SK-N-SH (cell line): Measurements from ENCODE around the gene TXNDC11. TPM values are rescaled to one million over a fixed set of nuclear protein-coding genes. Genes with fewer than 3 reads are reported as not detected.

Source experiments
- CTCF ChIA-PET: fragments of 300-600, 350-600 bp; formaldehyde crosslinking; extraction: SDS; loops from one replicate; lab custom pipeline; 2021; lab: Yijun Ruan, JAX
- POLR2A ChIA-PET: fragments of 350-600 bp; sonication (Branson Sonifier 250); formaldehyde crosslinking; extraction: SDS; loops from one replicate; lab custom pipeline; 2020; ENCODE audit warnings: antibody characterized with exemption, inconsistent platforms; lab: Yijun Ruan, JAX
- DNase-seq: peaks from one replicate; pipeline ENCODE4 v3.0.0; 2012
- H2AFZ ChIP-seq: fragments of 200-600 bp; sonication (generic); 2 replicates; pipeline ENCODE4 v1.8.1; 2016; ENCODE audit warnings: antibody characterized with exemption, mild to moderate bottlenecking, low read depth
- H3F3A ChIP-seq: fragments of 200-600 bp; sonication (generic); replicated peaks from 2 replicates; pipeline ENCODE3; 2016; ENCODE audit warnings: antibody characterized with exemption, mild to moderate bottlenecking; ENCODE audit not compliant: insufficient read depth
- H3K27ac ChIP-seq, 2 experiments: fragments of 200-500 bp in 1 of 2; fragments of 200-600 bp in 1 of 2; sonication (Bioruptor generic) in 1 of 2; sonication (generic), shearing (Covaris generic) in 1 of 2; 2 replicates each; pipeline versions ENCODE4 v1.5.1 to v1.6.1; 2014 to 2016; ENCODE audit warnings: low read depth in 2 of 2, inconsistent platforms in 1 of 2, low read length in 1 of 2, mild to moderate bottlenecking in 1 of 2, mixed read lengths in 1 of 2
- H3K27me3 ChIP-seq: fragments of 200-600 bp; sonication (generic), shearing (Covaris generic); 2 replicates; pipeline ENCODE4 v1.6.1; 2016; ENCODE audit warnings: mixed run types; ENCODE audit not compliant: insufficient read depth
- H3K36me3 ChIP-seq, 2 experiments: fragments of 200-500 bp in 1 of 2; fragments of 200-600 bp in 1 of 2; sonication (Bioruptor generic) in 1 of 2; sonication (generic) in 1 of 2; replicated peaks in 1 of 2; 2 replicates each; pipeline versions ENCODE3 to v1.5.1; 2014 to 2016; ENCODE audit warnings: low read length in 1 of 2, mild to moderate bottlenecking in 1 of 2; ENCODE audit not compliant: insufficient read depth in 2 of 2, control insufficient read depth in 1 of 2
- H3K4me1 ChIP-seq, 2 experiments: fragments of 200-500 bp in 1 of 2; fragments of 200-600 bp in 1 of 2; sonication (Bioruptor generic) in 1 of 2; sonication (generic), shearing (Covaris generic) in 1 of 2; 2 replicates each; pipeline versions ENCODE4 v1.5.1 to v1.6.1; 2014 to 2016; ENCODE audit warnings: low read depth in 1 of 2, low read length in 1 of 2, mixed run types in 1 of 2; ENCODE audit not compliant: insufficient read depth in 2 of 2, control insufficient read depth in 1 of 2
- H3K4me2 ChIP-seq: fragments of 200-600 bp; sonication (generic), shearing (Covaris generic); 2 replicates; pipeline ENCODE4 v1.6.1; 2017; ENCODE audit warnings: mixed run types
- H3K4me3 ChIP-seq, 2 experiments: fragments of 200-500 bp in 1 of 2; fragments of 200-600 bp in 1 of 2; sonication (Bioruptor generic) in 1 of 2; sonication (generic), shearing (Covaris generic) in 1 of 2; 2 replicates each; pipeline versions ENCODE4 v1.5.1 to v1.8.1; 2014 to 2016; ENCODE audit warnings: low read depth in 2 of 2, inconsistent platforms in 1 of 2, low read length in 1 of 2, mild to moderate bottlenecking in 1 of 2, mixed read lengths in 1 of 2, moderate library complexity in 1 of 2
- H3K79me2 ChIP-seq: fragments of 200-600 bp; sonication (generic); 2 replicates; pipeline ENCODE4 v1.8.1; 2017; ENCODE audit warnings: mild to moderate bottlenecking; ENCODE audit not compliant: insufficient read depth
- H3K9ac ChIP-seq: fragments of 200-600 bp; sonication (generic); 2 replicates; pipeline ENCODE4 v1.6.1; 2017; ENCODE audit warnings: mixed run types
- H3K9me2 ChIP-seq: fragments of 200-600 bp; sonication (generic); 2 replicates; pipeline ENCODE4 v1.6.1; 2017; ENCODE audit warnings: mixed run types
- H3K9me3 ChIP-seq: fragments of 200-600 bp; sonication (generic); 2 replicates; pipeline ENCODE4 v1.6.1; 2017; ENCODE audit warnings: mixed run types, mild to moderate bottlenecking, moderate library complexity
- H4K20me1 ChIP-seq: fragments of 200-600 bp; sonication (generic); 2 replicates; pipeline ENCODE4 v1.6.1; 2017; ENCODE audit warnings: mild to moderate bottlenecking, mixed run types; ENCODE audit not compliant: insufficient read depth
- FOSL2 ChIP-seq: IDR thresholded peaks from 2 replicates; pipeline ENCODE4 v1.4.0; 2012; ENCODE audit warnings: low read depth, mild to moderate bottlenecking, moderate library complexity, borderline replicate concordance
- FOXJ3 ChIP-seq: sonication (generic); formaldehyde crosslinking; IDR thresholded peaks from 2 replicates; pipeline ENCODE4 v1.5.1; 2020; ENCODE audit warnings: mild to moderate bottlenecking, missing genetic modification reagents
- FOXM1 ChIP-seq: IDR thresholded peaks from 2 replicates; pipeline ENCODE4 v1.4.0; 2012; ENCODE audit warnings: low read depth, mild to moderate bottlenecking
- GABPA ChIP-seq: IDR thresholded peaks from 2 replicates; pipeline ENCODE4 v1.4.0; 2012; ENCODE audit warnings: low read depth, mild to moderate bottlenecking
- JUND ChIP-seq: IDR thresholded peaks from 2 replicates; pipeline ENCODE4 v1.4.0; 2012
- MEF2A ChIP-seq: IDR thresholded peaks from 2 replicates; pipeline ENCODE4 v1.4.0; 2012; ENCODE audit warnings: low read depth, borderline replicate concordance
- MXI1 ChIP-seq: IDR thresholded peaks from 2 replicates; pipeline ENCODE4 v1.6.1; 2012; ENCODE audit warnings: mild to moderate bottlenecking, low read depth, low read length, improper control_type of control experiment
- NFIC ChIP-seq: IDR thresholded peaks from 2 replicates; pipeline ENCODE4 v1.4.0; 2012; ENCODE audit warnings: borderline replicate concordance
- NRF1 ChIP-seq: IDR thresholded peaks from 2 replicates; pipeline ENCODE4 v1.6.1; 2012; ENCODE audit warnings: low read depth, mild to moderate bottlenecking, low read length
- RCOR1 ChIP-seq: fragments of 150-350 bp; IDR thresholded peaks from 2 replicates; pipeline ENCODE4 v1.6.1; 2017; ENCODE audit warnings: antibody characterized with exemption, low read length
- RXRA ChIP-seq: IDR thresholded peaks from 2 replicates; pipeline ENCODE4 v1.4.0; 2012; ENCODE audit warnings: low read depth, mild to moderate bottlenecking, borderline replicate concordance
- SMC3 ChIP-seq: IDR thresholded peaks from 2 replicates; pipeline ENCODE4 v1.6.1; 2012; ENCODE audit warnings: low read depth, low read length, improper control_type of control experiment
- TEAD4 ChIP-seq: IDR thresholded peaks from 2 replicates; pipeline ENCODE4 v1.4.0; 2012; ENCODE audit warnings: mild to moderate bottlenecking, borderline replicate concordance; ENCODE audit not compliant: insufficient read depth
- WGBS: methylation state at CpG from one replicate; pipeline ENCODE4 v1.1.6; 2017; ENCODE audit warnings: low lambda C conversion rate; 5-methylcytosine and 5-hydroxymethylcytosine counted together
- polyA plus RNA-seq, 3 experiments: library from polyadenylated mRNA; depleted of rRNA; stranded (reverse); fragments of >200 nt; gene quantifications; 2 replicates each; pipeline ENCODE4 v1.2.3, GENCODE V29; 2012
- TF ChIP-seq, protein P1 (sequence below): IDR thresholded peaks from 2 replicates; pipeline ENCODE4 v1.6.1; 2012; ENCODE audit warnings: mild to moderate bottlenecking, low read depth, low read length, moderate library complexity
- TF ChIP-seq, protein P2 (sequence below): IDR thresholded peaks from 2 replicates; pipeline ENCODE4 v1.4.0; 2012; ENCODE audit warnings: low read depth, borderline replicate concordance
- TF ChIP-seq, protein P3 (sequence below): fragments of 200-600 bp; sonication (generic); IDR thresholded peaks from 2 replicates; pipeline ENCODE4 v1.6.1; 2017; ENCODE audit warnings: antibody characterized with exemption, mild to moderate bottlenecking, moderate library complexity
- TF ChIP-seq, protein P4 (sequence below): fragments of 150-350 bp; IDR thresholded peaks from 2 replicates; pipeline ENCODE4 v1.6.1; 2016; ENCODE audit warnings: mild to moderate bottlenecking, low read depth, low read length

TXNDC11 gene
- polyA plus RNA-seq, 1 of the 3 experiments (the other 2 are of a cell fraction): 37.0 TPM

DNA sequence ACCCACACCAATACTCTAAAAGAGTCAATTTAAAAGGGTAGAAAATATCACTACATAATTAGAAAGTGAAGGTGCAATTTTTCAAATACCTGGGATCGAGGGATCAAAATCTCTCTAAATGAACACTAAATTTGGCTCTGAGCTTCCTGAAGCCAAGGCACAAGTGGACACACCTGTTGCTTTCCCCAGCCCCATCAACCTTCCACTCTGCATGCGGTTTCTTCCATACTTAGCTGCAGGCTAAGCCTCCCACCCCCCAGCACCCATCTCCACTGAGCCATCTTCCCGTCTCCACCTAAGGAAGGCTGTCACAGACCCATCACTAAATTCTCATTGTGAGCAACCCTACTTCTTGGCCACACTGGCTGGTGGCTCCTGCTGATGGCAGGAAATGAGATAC is 30.5 kb downstream of the TXNDC11 start:
- H3K27me3 ChIP-seq: no peaks in the 10 kb centered on the region
- H3K79me2 ChIP-seq: peaks cover 40% of the 10 kb centered on the region
- H3K4me2 ChIP-seq: no peak overlapping the region
- no peaks in the 10 kb centered on the region for H3K9me2 ChIP-seq
- H3K9ac ChIP-seq: no peak overlapping the region
- peaks cover 7% of the 10 kb centered on the region; the same call in 1 of the 2 replicates for H4K20me1 ChIP-seq
- no peak for DNase-seq
- H3K4me1 ChIP-seq: peaks cover 0 to 6% of the 10 kb centered on the region in 2 experiments; a peak in 1 of 4 replicates
- H3K36me3 ChIP-seq: peaks cover 22 to 61% of the 10 kb centered on the region in 2 experiments
- H3K9me3 ChIP-seq: no peaks in the 10 kb centered on the region
- peaks cover 20% of the 10 kb centered on the region for H3F3A ChIP-seq
- no peak overlapping the region for H3K4me3 ChIP-seq
- CTCF ChIA-PET: interaction anchor here (0.8 to 7.5 kb wide), 3 partner anchors 305 to 321 kb away, joined by 4 to 103 read pairs (median 8); no protein-coding TSS in a partner anchor
- H3K27ac ChIP-seq: no peak overlapping the region
- POLR2A ChIA-PET: interaction anchor here (1.2 kb wide), 1 partner anchor 45 kb away, joined by 8 read pairs; no protein-coding TSS in a partner anchor
- 95% methylated on average over 3 of the region's 3 CpGs for WGBS
- no peak overlapping the region for H2AFZ ChIP-seq
- TF ChIP-seq, protein P1, sequence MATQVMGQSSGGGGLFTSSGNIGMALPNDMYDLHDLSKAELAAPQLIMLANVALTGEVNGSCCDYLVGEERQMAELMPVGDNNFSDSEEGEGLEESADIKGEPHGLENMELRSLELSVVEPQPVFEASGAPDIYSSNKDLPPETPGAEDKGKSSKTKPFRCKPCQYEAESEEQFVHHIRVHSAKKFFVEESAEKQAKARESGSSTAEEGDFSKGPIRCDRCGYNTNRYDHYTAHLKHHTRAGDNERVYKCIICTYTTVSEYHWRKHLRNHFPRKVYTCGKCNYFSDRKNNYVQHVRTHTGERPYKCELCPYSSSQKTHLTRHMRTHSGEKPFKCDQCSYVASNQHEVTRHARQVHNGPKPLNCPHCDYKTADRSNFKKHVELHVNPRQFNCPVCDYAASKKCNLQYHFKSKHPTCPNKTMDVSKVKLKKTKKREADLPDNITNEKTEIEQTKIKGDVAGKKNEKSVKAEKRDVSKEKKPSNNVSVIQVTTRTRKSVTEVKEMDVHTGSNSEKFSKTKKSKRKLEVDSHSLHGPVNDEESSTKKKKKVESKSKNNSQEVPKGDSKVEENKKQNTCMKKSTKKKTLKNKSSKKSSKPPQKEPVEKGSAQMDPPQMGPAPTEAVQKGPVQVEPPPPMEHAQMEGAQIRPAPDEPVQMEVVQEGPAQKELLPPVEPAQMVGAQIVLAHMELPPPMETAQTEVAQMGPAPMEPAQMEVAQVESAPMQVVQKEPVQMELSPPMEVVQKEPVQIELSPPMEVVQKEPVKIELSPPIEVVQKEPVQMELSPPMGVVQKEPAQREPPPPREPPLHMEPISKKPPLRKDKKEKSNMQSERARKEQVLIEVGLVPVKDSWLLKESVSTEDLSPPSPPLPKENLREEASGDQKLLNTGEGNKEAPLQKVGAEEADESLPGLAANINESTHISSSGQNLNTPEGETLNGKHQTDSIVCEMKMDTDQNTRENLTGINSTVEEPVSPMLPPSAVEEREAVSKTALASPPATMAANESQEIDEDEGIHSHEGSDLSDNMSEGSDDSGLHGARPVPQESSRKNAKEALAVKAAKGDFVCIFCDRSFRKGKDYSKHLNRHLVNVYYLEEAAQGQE: no peak
- no peak for TF ChIP-seq TEAD4
- no peak for TF ChIP-seq NRF1
- no peak for TF ChIP-seq RXRA
- TF ChIP-seq FOXJ3 (CRISPR knock-in tag): no peak
- TF ChIP-seq JUND: no peak
- TF ChIP-seq FOXM1: no peak
- no peak for TF ChIP-seq FOSL2
- no peak for TF ChIP-seq MXI1
- TF ChIP-seq GABPA: no peak
- TF ChIP-seq RCOR1: no peak
- TF ChIP-seq, protein P2, sequence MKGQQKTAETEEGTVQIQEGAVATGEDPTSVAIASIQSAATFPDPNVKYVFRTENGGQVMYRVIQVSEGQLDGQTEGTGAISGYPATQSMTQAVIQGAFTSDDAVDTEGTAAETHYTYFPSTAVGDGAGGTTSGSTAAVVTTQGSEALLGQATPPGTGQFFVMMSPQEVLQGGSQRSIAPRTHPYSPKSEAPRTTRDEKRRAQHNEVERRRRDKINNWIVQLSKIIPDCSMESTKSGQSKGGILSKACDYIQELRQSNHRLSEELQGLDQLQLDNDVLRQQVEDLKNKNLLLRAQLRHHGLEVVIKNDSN: no peak
- no peak for TF ChIP-seq NFIC
- TF ChIP-seq SMC3: no peak
- no peak for TF ChIP-seq MEF2A
- TF ChIP-seq, protein P3, sequence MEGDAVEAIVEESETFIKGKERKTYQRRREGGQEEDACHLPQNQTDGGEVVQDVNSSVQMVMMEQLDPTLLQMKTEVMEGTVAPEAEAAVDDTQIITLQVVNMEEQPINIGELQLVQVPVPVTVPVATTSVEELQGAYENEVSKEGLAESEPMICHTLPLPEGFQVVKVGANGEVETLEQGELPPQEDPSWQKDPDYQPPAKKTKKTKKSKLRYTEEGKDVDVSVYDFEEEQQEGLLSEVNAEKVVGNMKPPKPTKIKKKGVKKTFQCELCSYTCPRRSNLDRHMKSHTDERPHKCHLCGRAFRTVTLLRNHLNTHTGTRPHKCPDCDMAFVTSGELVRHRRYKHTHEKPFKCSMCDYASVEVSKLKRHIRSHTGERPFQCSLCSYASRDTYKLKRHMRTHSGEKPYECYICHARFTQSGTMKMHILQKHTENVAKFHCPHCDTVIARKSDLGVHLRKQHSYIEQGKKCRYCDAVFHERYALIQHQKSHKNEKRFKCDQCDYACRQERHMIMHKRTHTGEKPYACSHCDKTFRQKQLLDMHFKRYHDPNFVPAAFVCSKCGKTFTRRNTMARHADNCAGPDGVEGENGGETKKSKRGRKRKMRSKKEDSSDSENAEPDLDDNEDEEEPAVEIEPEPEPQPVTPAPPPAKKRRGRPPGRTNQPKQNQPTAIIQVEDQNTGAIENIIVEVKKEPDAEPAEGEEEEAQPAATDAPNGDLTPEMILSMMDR: no peak
- TF ChIP-seq, protein P4, sequence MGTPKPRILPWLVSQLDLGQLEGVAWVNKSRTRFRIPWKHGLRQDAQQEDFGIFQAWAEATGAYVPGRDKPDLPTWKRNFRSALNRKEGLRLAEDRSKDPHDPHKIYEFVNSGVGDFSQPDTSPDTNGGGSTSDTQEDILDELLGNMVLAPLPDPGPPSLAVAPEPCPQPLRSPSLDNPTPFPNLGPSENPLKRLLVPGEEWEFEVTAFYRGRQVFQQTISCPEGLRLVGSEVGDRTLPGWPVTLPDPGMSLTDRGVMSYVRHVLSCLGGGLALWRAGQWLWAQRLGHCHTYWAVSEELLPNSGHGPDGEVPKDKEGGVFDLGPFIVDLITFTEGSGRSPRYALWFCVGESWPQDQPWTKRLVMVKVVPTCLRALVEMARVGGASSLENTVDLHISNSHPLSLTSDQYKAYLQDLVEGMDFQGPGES: no peak
